NB4 (cell line): ENCODE results near the gene TOB1.

Experiments used
- POLR2A ChIP-seq: IDR thresholded peaks from 2 replicates; pipeline ENCODE4 v1.6.1; 2011; ENCODE audit warnings: mild to moderate bottlenecking; ENCODE audit not compliant: insufficient read length; ENCODE audit errors: extremely low read depth
- TF ChIP-seq, protein P1 (sequence below): IDR thresholded peaks from one replicate; pipeline ENCODE4 v1.5.1; 2012; ENCODE audit warnings: low read depth, low read length
- TF ChIP-seq, protein P2 (sequence below): IDR thresholded peaks from 2 replicates; pipeline ENCODE4 v1.6.1; 2011; ENCODE audit warnings: low read depth, low read length

DNA sequence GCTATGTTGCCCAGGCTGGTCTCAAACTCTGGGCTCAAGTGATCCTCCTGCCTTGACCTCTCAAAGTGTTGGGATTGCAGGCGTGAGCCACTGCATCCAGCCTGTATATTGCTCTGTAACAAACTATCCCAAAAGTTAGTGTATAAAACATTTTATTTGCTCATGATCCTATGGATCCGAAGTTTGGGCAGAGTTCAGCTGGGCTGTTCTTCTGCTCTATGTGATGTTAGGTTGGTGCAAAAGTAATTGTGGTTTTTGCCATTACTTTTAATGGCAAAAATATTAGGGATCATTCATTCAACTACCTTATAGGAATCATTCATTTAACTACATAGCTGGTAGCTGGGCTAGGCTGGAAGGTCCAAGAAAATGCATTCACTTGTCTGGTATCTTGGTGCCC lies 43.6 kb downstream of the TOB1 start:
- TF ChIP-seq, protein P1, sequence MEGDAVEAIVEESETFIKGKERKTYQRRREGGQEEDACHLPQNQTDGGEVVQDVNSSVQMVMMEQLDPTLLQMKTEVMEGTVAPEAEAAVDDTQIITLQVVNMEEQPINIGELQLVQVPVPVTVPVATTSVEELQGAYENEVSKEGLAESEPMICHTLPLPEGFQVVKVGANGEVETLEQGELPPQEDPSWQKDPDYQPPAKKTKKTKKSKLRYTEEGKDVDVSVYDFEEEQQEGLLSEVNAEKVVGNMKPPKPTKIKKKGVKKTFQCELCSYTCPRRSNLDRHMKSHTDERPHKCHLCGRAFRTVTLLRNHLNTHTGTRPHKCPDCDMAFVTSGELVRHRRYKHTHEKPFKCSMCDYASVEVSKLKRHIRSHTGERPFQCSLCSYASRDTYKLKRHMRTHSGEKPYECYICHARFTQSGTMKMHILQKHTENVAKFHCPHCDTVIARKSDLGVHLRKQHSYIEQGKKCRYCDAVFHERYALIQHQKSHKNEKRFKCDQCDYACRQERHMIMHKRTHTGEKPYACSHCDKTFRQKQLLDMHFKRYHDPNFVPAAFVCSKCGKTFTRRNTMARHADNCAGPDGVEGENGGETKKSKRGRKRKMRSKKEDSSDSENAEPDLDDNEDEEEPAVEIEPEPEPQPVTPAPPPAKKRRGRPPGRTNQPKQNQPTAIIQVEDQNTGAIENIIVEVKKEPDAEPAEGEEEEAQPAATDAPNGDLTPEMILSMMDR = no peak
- TF ChIP-seq, protein P2, sequence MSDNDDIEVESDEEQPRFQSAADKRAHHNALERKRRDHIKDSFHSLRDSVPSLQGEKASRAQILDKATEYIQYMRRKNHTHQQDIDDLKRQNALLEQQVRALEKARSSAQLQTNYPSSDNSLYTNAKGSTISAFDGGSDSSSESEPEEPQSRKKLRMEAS = no peak
- no peak for TF ChIP-seq POLR2A
